H9 (cell line): ENCODE data around the gene ANKRD2. TPM values are rescaled to one million over a fixed set of nuclear protein-coding genes. Genes with fewer than 3 reads are reported as not detected.
"Not testable (repeated sequence)": the region's sequence is repeated elsewhere in the genome, so short reads cannot be mapped to it uniquely, and the experiment has no call there.

Experiments used
- DNase-seq: peaks from one replicate; pipeline ENCODE4 v3.0.0-alpha.2; 2017
- H2AFZ ChIP-seq: one replicate; pipeline ENCODE4 v1.6.1; 2013; ENCODE audit warnings: mild to moderate bottlenecking, low read length, control low read depth, moderate library complexity
- H2AK5ac ChIP-seq: 2 replicates; pipeline ENCODE4 v1.6.1; 2013; ENCODE audit warnings: low read length, control low read depth, mixed read lengths; ENCODE audit not compliant: insufficient read length
- H2BK120ac ChIP-seq: one replicate; pipeline ENCODE4 v1.6.1; 2013; ENCODE audit warnings: low read depth, mild to moderate bottlenecking, low read length, control low read depth, inconsistent platforms; ENCODE audit not compliant: poor library complexity, severe bottlenecking
- H2BK12ac ChIP-seq: 2 replicates; pipeline ENCODE4 v1.6.1; 2013; ENCODE audit warnings: low read length, control low read depth, mixed read lengths, low read depth; ENCODE audit not compliant: insufficient read length
- H2BK15ac ChIP-seq: 2 replicates; pipeline ENCODE4 v1.6.1; 2013; ENCODE audit warnings: low read depth, low read length, control low read depth
- H2BK20ac ChIP-seq: one replicate; pipeline ENCODE4 v1.6.1; 2013; ENCODE audit warnings: low read depth, mild to moderate bottlenecking, low read length, control low read depth, inconsistent platforms; ENCODE audit not compliant: poor library complexity, severe bottlenecking
- H2BK5ac ChIP-seq: 2 replicates; pipeline ENCODE4 v1.6.1; 2013; ENCODE audit warnings: low read length, control low read depth, mixed read lengths; ENCODE audit not compliant: insufficient read length
- H3K14ac ChIP-seq: 2 replicates; pipeline ENCODE4 v1.6.1; 2013; ENCODE audit warnings: low read length, control low read depth; ENCODE audit not compliant: insufficient read depth
- H3K18ac ChIP-seq: 2 replicates; pipeline ENCODE4 v1.6.1; 2013; ENCODE audit warnings: low read depth, mild to moderate bottlenecking, mixed read lengths, low read length, control low read depth; ENCODE audit not compliant: insufficient read length
- H3K23ac ChIP-seq: 2 replicates; pipeline ENCODE4 v1.6.1; 2013; ENCODE audit warnings: low read length, control low read depth, mixed read lengths, low read depth; ENCODE audit not compliant: insufficient read length
- H3K23me2 ChIP-seq: 2 replicates; pipeline ENCODE4 v1.6.1; 2013; ENCODE audit warnings: low read depth, mild to moderate bottlenecking, mixed read lengths, low read length, control low read depth; ENCODE audit not compliant: insufficient read length, poor library complexity, severe bottlenecking
- H3K27ac ChIP-seq: 2 replicates; pipeline ENCODE4 v1.5.1; 2013; ENCODE audit warnings: low read length, control low read depth, mixed read lengths, low read depth; ENCODE audit not compliant: insufficient read length
- H3K27me3 ChIP-seq: 2 replicates; pipeline ENCODE4 v1.6.1; 2013; ENCODE audit warnings: low read length, control low read depth, inconsistent platforms; ENCODE audit not compliant: insufficient read depth
- H3K4ac ChIP-seq: 2 replicates; pipeline ENCODE4 v1.6.1; 2013; ENCODE audit warnings: low read depth, mild to moderate bottlenecking, control low read depth, inconsistent platforms, low read length, moderate library complexity
- H3K4me1 ChIP-seq: 2 replicates; pipeline ENCODE4 v1.6.1; 2013; ENCODE audit warnings: low read length, control low read depth, inconsistent platforms; ENCODE audit not compliant: insufficient read depth
- H3K4me2 ChIP-seq: 2 replicates; pipeline ENCODE4 v1.6.1; 2013; ENCODE audit warnings: low read length, control low read depth, mixed read lengths; ENCODE audit not compliant: insufficient read length, insufficient read depth
- H3K56ac ChIP-seq: 2 replicates; pipeline ENCODE4 v1.6.1; 2013; ENCODE audit warnings: low read depth, mild to moderate bottlenecking, mixed read lengths, low read length, control low read depth; ENCODE audit not compliant: insufficient read length
- H3K79me1 ChIP-seq: 2 replicates; pipeline ENCODE4 v1.6.1; 2013; ENCODE audit warnings: low read depth, mild to moderate bottlenecking, moderate library complexity, low read length, control low read depth, inconsistent platforms; ENCODE audit not compliant: insufficient read depth, poor library complexity, severe bottlenecking
- H3K79me2 ChIP-seq: 2 replicates; pipeline ENCODE4 v1.6.1; 2013; ENCODE audit warnings: low read length, control low read depth, inconsistent platforms; ENCODE audit not compliant: insufficient read depth
- H3K9ac ChIP-seq: 2 replicates; pipeline ENCODE4 v1.6.1; 2013; ENCODE audit warnings: low read length, control low read depth, mixed read lengths; ENCODE audit not compliant: insufficient read length; ENCODE audit errors: extremely low read depth
- H3K9me3 ChIP-seq: one replicate; pipeline ENCODE4 v1.6.1; 2013; ENCODE audit warnings: low read depth, low read length, inconsistent platforms; ENCODE audit not compliant: control insufficient read depth
- H3T11ph ChIP-seq: one replicate; pipeline ENCODE4 v1.6.1; 2013; ENCODE audit warnings: mild to moderate bottlenecking, low read length, control low read depth, inconsistent platforms
- H4K20me1 ChIP-seq: one replicate; pipeline ENCODE4 v1.6.1; 2013; ENCODE audit not compliant: control insufficient read depth, insufficient read length, insufficient read depth
- H4K5ac ChIP-seq: 2 replicates; pipeline ENCODE4 v1.6.1; 2013; ENCODE audit warnings: low read depth, mild to moderate bottlenecking, mixed read lengths, low read length, control low read depth; ENCODE audit not compliant: insufficient read length
- H4K8ac ChIP-seq: replicated peaks from 2 replicates; pipeline ENCODE4 v1.6.1; 2013; ENCODE audit warnings: low read length, control low read depth, mixed read lengths, low read depth; ENCODE audit not compliant: insufficient read length
- H4K91ac ChIP-seq: 2 replicates; pipeline ENCODE4 v1.6.1; 2013; ENCODE audit warnings: low read depth, mild to moderate bottlenecking, moderate library complexity, mixed read lengths, low read length, control low read depth; ENCODE audit not compliant: insufficient read length
- H3K27ac Mint-ChIP-seq, 3 experiments: 2 replicates in 2 of 3; 3 replicates in 1 of 3; pipeline ENCODE4 v1.8.0; 2020 to 2021; ENCODE audit warnings: mixed read lengths in 3 of 3, mild to moderate bottlenecking in 1 of 3, moderate library complexity in 1 of 3
- H3K27me3 Mint-ChIP-seq: 2 replicates; pipeline ENCODE4 v1.8.0; 2021; ENCODE audit warnings: low read depth, mild to moderate bottlenecking, moderate library complexity, mixed read lengths
- H3K36me3 Mint-ChIP-seq, 3 experiments: 2 replicates in 2 of 3; 3 replicates in 1 of 3; pipeline ENCODE4 v1.8.0; 2020 to 2021; ENCODE audit warnings: low read depth in 3 of 3, mixed read lengths in 3 of 3; ENCODE audit not compliant: insufficient read depth in 1 of 3
- H3K4me1 Mint-ChIP-seq, 2 experiments: 2 replicates each; pipeline ENCODE4 v1.8.0; 2020; ENCODE audit warnings: mixed read lengths in 2 of 2
- H3K4me3 Mint-ChIP-seq, 2 experiments: 2 replicates in 1 of 2; 3 replicates in 1 of 2; pipeline ENCODE4 v1.8.0; 2020 to 2021; ENCODE audit warnings: mild to moderate bottlenecking in 2 of 2, mixed read lengths in 2 of 2, moderate library complexity in 1 of 2
- H3K9me3 Mint-ChIP-seq, 2 experiments: 2 replicates in 1 of 2; 3 replicates in 1 of 2; pipeline ENCODE4 v1.8.0; 2020; ENCODE audit warnings: mild to moderate bottlenecking in 2 of 2, mixed read lengths in 2 of 2, moderate library complexity in 1 of 2
- WGBS: extraction: QIAGEN DNeasy Blood & Tissue Kit; methylation state at CpG from one replicate; pipeline ENCODE4 v1.1.7; 2013; ENCODE audit warnings: missing lambda C conversion rate, low lambda C conversion rate, mixed read lengths; ENCODE audit not compliant: insufficient read length; ENCODE audit errors: extremely low coverage; 5-methylcytosine and 5-hydroxymethylcytosine counted together
- total RNA-seq: library from RNA; stranded (reverse); gene quantifications from 2 replicates; pipeline ENCODE4 v1.2.1, GENCODE V29; 2021
- TF ChIP-seq, protein P1 (sequence below): fragments of 200-600 bp; sonication (generic); conservative IDR thresholded peaks from 3 replicates; pipeline ENCODE4 v1.8.0; 2021; ENCODE audit warnings: antibody characterized with exemption, mild to moderate bottlenecking

The ANKRD2 gene
- total RNA-seq, 1 experiment from 2014 or later: not detected

DNA sequence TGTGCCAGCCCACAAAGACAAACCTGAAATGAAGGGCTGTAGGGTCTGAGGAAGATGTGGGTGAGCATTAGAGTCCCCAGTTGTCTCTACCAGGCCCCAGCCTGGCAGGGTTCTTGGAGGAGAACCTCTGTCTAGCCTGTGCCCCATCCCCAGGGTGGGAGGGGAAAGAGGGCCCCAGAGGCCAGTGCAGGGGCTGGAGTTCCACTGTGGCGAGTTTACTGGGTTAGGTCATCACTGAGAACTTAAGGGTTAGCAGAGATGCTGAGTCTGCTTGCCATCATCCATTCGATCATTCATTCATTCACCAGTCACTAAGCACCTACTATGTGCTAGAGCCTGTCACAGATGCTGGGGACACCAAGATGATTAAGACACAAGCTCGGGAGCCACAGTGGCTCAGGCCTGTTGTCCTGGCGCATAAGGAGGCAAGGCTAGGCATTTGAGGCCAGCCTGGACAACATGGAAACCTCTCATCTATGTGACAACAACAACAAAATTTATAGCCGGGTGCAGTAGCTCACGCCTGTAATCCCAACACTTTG lies 2.6 kb downstream of the ANKRD2 start:
- Histone ChIP-seq H3K27ac (no peak overlapping the region), H2BK120ac (no peak overlapping the region), H4K91ac (no peak overlapping the region), H3K9me3 (no peaks in the 10 kb centered on the region), H2BK20ac (no peak overlapping the region), H3K79me1 (no peaks in the 10 kb centered on the region), H3K18ac (no peak overlapping the region), H3K4me1 (no peaks in the 10 kb centered on the region), H3K27me3 (no peaks in the 10 kb centered on the region), H2BK12ac (no peak overlapping the region), H4K8ac (no peak overlapping the region), H4K20me1 (no peaks in the 10 kb centered on the region), H3K4ac (no peak overlapping the region), H2AFZ (no peak overlapping the region), H3K9ac (no peak overlapping the region), H3K4me2 (no peak overlapping the region), H3K56ac (no peak overlapping the region), H3K79me2 (no peaks in the 10 kb centered on the region), H3T11ph (no peak overlapping the region), H3K23me2 (no peaks in the 10 kb centered on the region), H4K5ac (no peak overlapping the region), H2BK5ac (no peak overlapping the region), H2BK15ac (no peak overlapping the region), H3K23ac (no peak overlapping the region), H2AK5ac (no peak overlapping the region), H3K14ac (no peak overlapping the region)
- H3K4me1 Mint-ChIP-seq: peaks cover 11 to 13% of the 10 kb centered on the region in 2 experiments
- H3K36me3 Mint-ChIP-seq: peaks cover 0 to 5% (median 0%) of the 10 kb centered on the region in 3 experiments; a peak in 2 of 7 replicates
- no CpG with 5 or more reads among the region's 6 CpGs for WGBS
- H3K4me3 Mint-ChIP-seq: no peak overlapping the region
- no peaks in the 10 kb centered on the region for H3K27me3 Mint-ChIP-seq
- peak overlapping the region in 1 of 3 experiments; percentile 31; a peak in 1 of 7 replicates for H3K27ac Mint-ChIP-seq
- TF ChIP-seq, protein P1, sequence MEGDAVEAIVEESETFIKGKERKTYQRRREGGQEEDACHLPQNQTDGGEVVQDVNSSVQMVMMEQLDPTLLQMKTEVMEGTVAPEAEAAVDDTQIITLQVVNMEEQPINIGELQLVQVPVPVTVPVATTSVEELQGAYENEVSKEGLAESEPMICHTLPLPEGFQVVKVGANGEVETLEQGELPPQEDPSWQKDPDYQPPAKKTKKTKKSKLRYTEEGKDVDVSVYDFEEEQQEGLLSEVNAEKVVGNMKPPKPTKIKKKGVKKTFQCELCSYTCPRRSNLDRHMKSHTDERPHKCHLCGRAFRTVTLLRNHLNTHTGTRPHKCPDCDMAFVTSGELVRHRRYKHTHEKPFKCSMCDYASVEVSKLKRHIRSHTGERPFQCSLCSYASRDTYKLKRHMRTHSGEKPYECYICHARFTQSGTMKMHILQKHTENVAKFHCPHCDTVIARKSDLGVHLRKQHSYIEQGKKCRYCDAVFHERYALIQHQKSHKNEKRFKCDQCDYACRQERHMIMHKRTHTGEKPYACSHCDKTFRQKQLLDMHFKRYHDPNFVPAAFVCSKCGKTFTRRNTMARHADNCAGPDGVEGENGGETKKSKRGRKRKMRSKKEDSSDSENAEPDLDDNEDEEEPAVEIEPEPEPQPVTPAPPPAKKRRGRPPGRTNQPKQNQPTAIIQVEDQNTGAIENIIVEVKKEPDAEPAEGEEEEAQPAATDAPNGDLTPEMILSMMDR: no peak
- H3K9me3 Mint-ChIP-seq: no peaks in the 10 kb centered on the region
- DNase-seq: no peak

DNA sequence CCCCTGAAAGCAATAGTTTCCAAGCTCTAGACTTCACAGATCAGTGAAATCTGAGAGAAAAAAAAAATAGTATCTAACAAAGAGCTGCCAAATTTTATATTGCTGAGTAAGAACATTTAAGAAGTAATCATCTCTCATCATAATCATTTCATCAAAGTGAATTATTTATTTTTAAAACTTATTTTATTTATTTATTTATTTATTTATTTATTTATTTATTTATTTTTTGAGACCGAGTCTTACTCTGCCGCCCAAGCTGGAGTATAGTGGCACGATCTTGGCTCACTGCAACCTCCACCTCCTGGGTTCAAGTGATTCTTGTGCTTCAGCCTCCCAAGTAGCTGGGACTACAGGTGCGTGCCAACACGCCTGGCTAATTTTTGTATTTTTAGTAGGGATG lies 3.9 kb downstream of the ANKRD2 start:
- H2BK12ac ChIP-seq, H2BK20ac ChIP-seq, H2BK5ac ChIP-seq, H3K27me3 Mint-ChIP-seq, H3K9me3 ChIP-seq, H2BK120ac ChIP-seq, H3K18ac ChIP-seq, H2AFZ ChIP-seq, H3K4me3 Mint-ChIP-seq, H3K27me3 ChIP-seq, H3K23me2 ChIP-seq, H4K20me1 ChIP-seq, H4K5ac ChIP-seq, H3K36me3 Mint-ChIP-seq, H3T11ph ChIP-seq, H3K14ac ChIP-seq, H2AK5ac ChIP-seq, H3K4me2 ChIP-seq, H4K8ac ChIP-seq, H3K79me1 ChIP-seq, H3K4ac ChIP-seq, H4K91ac ChIP-seq, H3K56ac ChIP-seq, H3K9ac ChIP-seq, H3K79me2 ChIP-seq, DNase-seq, H3K23ac ChIP-seq, H3K9me3 Mint-ChIP-seq, H2BK15ac ChIP-seq, H3K4me1 ChIP-seq, H3K27ac ChIP-seq: not testable (repeated sequence)
- no CpG with 5 or more reads among the region's 5 CpGs for WGBS
- Mint-ChIP-seq H3K27ac (peak overlapping the region in 1 of 3 experiments; percentile 11; a peak in 1 of 7 replicates), H3K4me1 (peaks cover 11 to 13% of the 10 kb centered on the region in 2 experiments)
